HepG2 (cell line): ENCODE results near the gene WDHD1.

Source experiments
- BHLHE40 ChIP-seq: IDR thresholded peaks from 2 replicates; pipeline ENCODE4 v1.6.1; 2011; ENCODE audit warnings: low read length, improper control_type of control experiment
- EZH2 ChIP-seq: conservative IDR thresholded peaks from 2 replicates; pipeline ENCODE4 v1.6.1; 2012; ENCODE audit warnings: mild to moderate bottlenecking, low read depth, low read length, moderate library complexity
- POLR2AphosphoS2 ChIP-seq: IDR thresholded peaks from 2 replicates; pipeline ENCODE4 v1.6.1; 2011; ENCODE audit warnings: low read depth, low read length, improper control_type of control experiment
- RELA ChIP-seq: sonication (generic); formaldehyde crosslinking; IDR thresholded peaks from 2 replicates; pipeline ENCODE4 v1.4.0; 2020; ENCODE audit warnings: missing genetic modification reagents
- RXRA ChIP-seq: sonication (generic); formaldehyde crosslinking; IDR thresholded peaks from 2 replicates; pipeline ENCODE4 v1.5.1; 2020; ENCODE audit warnings: missing genetic modification reagents
- SIN3A ChIP-seq: IDR thresholded peaks from 2 replicates; pipeline ENCODE4 v1.6.1; 2011; ENCODE audit warnings: low read depth, mild to moderate bottlenecking, control low read depth, low read length, borderline replicate concordance
- SMC3 ChIP-seq: IDR thresholded peaks from 2 replicates; pipeline ENCODE4 v1.6.1; 2011; ENCODE audit warnings: low read length, improper control_type of control experiment
- YY1 ChIP-seq: IDR thresholded peaks from 2 replicates; pipeline ENCODE4 v1.6.1; 2011; ENCODE audit warnings: low read length, low read depth, moderate library complexity, mild to moderate bottlenecking; ENCODE audit not compliant: insufficient read depth, insufficient replicate concordance
- ZBTB8A ChIP-seq: sonication (generic); formaldehyde crosslinking; IDR thresholded peaks from 2 replicates; pipeline ENCODE4 v1.4.0; 2020; ENCODE audit warnings: mild to moderate bottlenecking, low read depth, missing genetic modification reagents, borderline replicate concordance
- ZNF282 ChIP-seq: fragments of 450-650 bp; IDR thresholded peaks from 2 replicates; pipeline ENCODE4 v1.6.1; 2018; ENCODE audit not compliant: partially characterized antibody
- ZNF672 ChIP-seq: sonication (generic); formaldehyde crosslinking; IDR thresholded peaks from 2 replicates; pipeline ENCODE4 v1.8.1; 2022; ENCODE audit warnings: missing genetic modification reagents
- ZNF75D ChIP-seq: sonication (generic); formaldehyde crosslinking; IDR thresholded peaks from 2 replicates; pipeline ENCODE4 v1.8.1; 2023; ENCODE audit warnings: missing genetic modification reagents, mild to moderate bottlenecking, borderline replicate concordance
- TF ChIP-seq, protein P1 (sequence below): sonication (generic); formaldehyde crosslinking; IDR thresholded peaks from 2 replicates; pipeline ENCODE4 v1.5.0; 2020; ENCODE audit warnings: mild to moderate bottlenecking, missing genetic modification reagents, moderate library complexity
- TF ChIP-seq, protein P2 (sequence below): sonication (generic); formaldehyde crosslinking; IDR thresholded peaks from 2 replicates; pipeline ENCODE4 v1.4.0; 2020; ENCODE audit warnings: missing genetic modification reagents

DNA sequence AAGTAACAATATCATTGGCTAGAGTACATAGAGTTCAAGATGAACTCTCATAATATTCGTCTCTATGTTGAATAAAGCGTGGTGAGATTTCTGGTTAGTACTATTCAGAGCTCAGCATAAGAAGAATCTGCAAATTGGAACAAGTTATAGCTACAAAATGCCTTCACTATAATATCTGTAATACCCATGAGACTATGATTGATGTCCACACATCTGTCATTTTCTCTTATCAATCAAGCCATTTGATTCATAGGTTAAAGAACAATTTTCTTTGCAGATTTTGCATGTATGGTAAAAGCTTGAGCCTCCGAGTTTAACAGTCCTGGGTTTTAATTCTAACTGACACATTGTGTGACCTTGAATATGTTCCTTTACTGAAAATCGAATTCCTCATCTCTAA is 1.6 kb upstream of the WDHD1 start:
- TF ChIP-seq, protein P1, sequence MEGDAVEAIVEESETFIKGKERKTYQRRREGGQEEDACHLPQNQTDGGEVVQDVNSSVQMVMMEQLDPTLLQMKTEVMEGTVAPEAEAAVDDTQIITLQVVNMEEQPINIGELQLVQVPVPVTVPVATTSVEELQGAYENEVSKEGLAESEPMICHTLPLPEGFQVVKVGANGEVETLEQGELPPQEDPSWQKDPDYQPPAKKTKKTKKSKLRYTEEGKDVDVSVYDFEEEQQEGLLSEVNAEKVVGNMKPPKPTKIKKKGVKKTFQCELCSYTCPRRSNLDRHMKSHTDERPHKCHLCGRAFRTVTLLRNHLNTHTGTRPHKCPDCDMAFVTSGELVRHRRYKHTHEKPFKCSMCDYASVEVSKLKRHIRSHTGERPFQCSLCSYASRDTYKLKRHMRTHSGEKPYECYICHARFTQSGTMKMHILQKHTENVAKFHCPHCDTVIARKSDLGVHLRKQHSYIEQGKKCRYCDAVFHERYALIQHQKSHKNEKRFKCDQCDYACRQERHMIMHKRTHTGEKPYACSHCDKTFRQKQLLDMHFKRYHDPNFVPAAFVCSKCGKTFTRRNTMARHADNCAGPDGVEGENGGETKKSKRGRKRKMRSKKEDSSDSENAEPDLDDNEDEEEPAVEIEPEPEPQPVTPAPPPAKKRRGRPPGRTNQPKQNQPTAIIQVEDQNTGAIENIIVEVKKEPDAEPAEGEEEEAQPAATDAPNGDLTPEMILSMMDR (CRISPR knock-in tag) = no peak
- no peak for TF ChIP-seq ZBTB8A (CRISPR knock-in tag)
- no peak for TF ChIP-seq RELA (CRISPR knock-in tag)
- TF ChIP-seq SIN3A = no peak
- TF ChIP-seq EZH2 = no peak
- TF ChIP-seq BHLHE40 = no peak
- no peak for TF ChIP-seq YY1
- TF ChIP-seq ZNF672 = no peak
- TF ChIP-seq, protein P2, sequence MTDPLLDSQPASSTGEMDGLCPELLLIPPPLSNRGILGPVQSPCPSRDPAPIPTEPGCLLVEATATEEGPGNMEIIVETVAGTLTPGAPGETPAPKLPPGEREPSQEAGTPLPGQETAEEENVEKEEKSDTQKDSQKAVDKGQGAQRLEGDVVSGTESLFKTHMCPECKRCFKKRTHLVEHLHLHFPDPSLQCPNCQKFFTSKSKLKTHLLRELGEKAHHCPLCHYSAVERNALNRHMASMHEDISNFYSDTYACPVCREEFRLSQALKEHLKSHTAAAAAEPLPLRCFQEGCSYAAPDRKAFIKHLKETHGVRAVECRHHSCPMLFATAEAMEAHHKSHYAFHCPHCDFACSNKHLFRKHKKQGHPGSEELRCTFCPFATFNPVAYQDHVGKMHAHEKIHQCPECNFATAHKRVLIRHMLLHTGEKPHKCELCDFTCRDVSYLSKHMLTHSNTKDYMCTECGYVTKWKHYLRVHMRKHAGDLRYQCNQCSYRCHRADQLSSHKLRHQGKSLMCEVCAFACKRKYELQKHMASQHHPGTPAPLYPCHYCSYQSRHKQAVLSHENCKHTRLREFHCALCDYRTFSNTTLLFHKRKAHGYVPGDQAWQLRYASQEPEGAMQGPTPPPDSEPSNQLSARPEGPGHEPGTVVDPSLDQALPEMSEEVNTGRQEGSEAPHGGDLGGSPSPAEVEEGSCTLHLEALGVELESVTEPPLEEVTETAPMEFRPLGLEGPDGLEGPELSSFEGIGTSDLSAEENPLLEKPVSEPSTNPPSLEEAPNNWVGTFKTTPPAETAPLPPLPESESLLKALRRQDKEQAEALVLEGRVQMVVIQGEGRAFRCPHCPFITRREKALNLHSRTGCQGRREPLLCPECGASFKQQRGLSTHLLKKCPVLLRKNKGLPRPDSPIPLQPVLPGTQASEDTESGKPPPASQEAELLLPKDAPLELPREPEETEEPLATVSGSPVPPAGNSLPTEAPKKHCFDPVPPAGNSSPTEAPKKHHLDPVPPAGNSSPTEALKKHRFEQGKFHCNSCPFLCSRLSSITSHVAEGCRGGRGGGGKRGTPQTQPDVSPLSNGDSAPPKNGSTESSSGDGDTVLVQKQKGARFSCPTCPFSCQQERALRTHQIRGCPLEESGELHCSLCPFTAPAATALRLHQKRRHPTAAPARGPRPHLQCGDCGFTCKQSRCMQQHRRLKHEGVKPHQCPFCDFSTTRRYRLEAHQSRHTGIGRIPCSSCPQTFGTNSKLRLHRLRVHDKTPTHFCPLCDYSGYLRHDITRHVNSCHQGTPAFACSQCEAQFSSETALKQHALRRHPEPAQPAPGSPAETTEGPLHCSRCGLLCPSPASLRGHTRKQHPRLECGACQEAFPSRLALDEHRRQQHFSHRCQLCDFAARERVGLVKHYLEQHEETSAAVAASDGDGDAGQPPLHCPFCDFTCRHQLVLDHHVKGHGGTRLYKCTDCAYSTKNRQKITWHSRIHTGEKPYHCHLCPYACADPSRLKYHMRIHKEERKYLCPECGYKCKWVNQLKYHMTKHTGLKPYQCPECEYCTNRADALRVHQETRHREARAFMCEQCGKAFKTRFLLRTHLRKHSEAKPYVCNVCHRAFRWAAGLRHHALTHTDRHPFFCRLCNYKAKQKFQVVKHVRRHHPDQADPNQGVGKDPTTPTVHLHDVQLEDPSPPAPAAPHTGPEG = no peak
- no peak for TF ChIP-seq POLR2AphosphoS2
- TF ChIP-seq ZNF75D (CRISPR knock-in tag) = no peak
- TF ChIP-seq SMC3 = no peak
- TF ChIP-seq ZNF282 = no peak
- no peak for TF ChIP-seq RXRA
